ENCODE results near the gene FER1L5.

GRCh38 chr2:96754317-96754716, 111.8 kb downstream of the FER1L5 start:
- TF ChIP-seq CTCF (IDR thresholded peaks at IDR 0.05 in 8 of 11, conservative IDR thresholded peaks at IDR 0.05 in 3 of 11) (no peak), POLR2AphosphoS5 (IDR thresholded peaks at IDR 0.05) (no peak)

Measured in spleen (tissue), 7 donors.